HepG2 (cell line): Measurements from ENCODE around the gene USP7. TPM values are rescaled to one million over a fixed set of nuclear protein-coding genes. Genes with fewer than 3 reads are reported as not detected.

ENCODE experiments used
- ATAC-seq: fragments of 200-7000 bp; cut with Tn5 transposase; 3 replicates; pipeline ENCODE4 v1.9.1; 2020; ENCODE audit warnings: mild to moderate bottlenecking, moderate library complexity
- BruUV-seq: library from RNA; stranded (reverse); fragments of 400-500 nt; replicated peaks from 2 replicates; lab custom pipeline; 2021; lab: Mats Ljungman, UMichigan
- CTCF ChIA-PET: fragments of 300-600 bp; formaldehyde crosslinking; extraction: SDS; loops from one replicate; lab custom pipeline; 2021; ENCODE audit warnings: low total read pairs, inconsistent platforms, low intra/inter-chr PET ratio; lab: Yijun Ruan, JAX
- POLR2A ChIA-PET: fragments of 350-600 bp; sonication (Branson Sonifier 250); formaldehyde crosslinking; loops from one replicate; lab custom pipeline; 2020; ENCODE audit warnings: antibody characterized with exemption, inconsistent platforms; lab: Yijun Ruan, JAX
- DNase-seq: peaks from one replicate; pipeline ENCODE4 v3.0.0-alpha.2; 2015; ENCODE audit warnings: low spot score
- FAIRE-seq: peaks from 3 replicates; lab custom pipeline; 2011; peaks lifted over from hg19 to GRCh38; lab: Jason Lieb, UNC
- H2AFZ ChIP-seq: one replicate; pipeline ENCODE4 v1.6.1; 2011; ENCODE audit warnings: low read length, inconsistent platforms
- H3K27ac ChIP-seq: fragments of 300-600 bp; 3 replicates; pipeline ENCODE4 v1.8.0; 2011; ENCODE audit warnings: mixed run types, mild to moderate bottlenecking, mixed read lengths, low read length, inconsistent platforms; ENCODE audit not compliant: insufficient read depth; ENCODE audit errors: extremely low read length
- H3K27me3 ChIP-seq, 2 experiments: fragments of 200-600 bp in 1 of 2; 2 replicates in 1 of 2; 3 replicates in 1 of 2; pipeline versions ENCODE4 v1.6.0 to v1.8.0; 2011; ENCODE audit warnings: low read length in 2 of 2, mild to moderate bottlenecking in 2 of 2, moderate library complexity in 2 of 2, inconsistent platforms in 1 of 2; ENCODE audit not compliant: insufficient read depth in 2 of 2, control insufficient read depth in 1 of 2
- H3K36me3 ChIP-seq, 2 experiments: fragments of 200-600 bp in 1 of 2; replicated peaks in 1 of 2; 2 replicates in 1 of 2; 3 replicates in 1 of 2; pipeline versions ENCODE4 v1.5.1 to v1.8.0; 2011; ENCODE audit warnings: low read length in 2 of 2, inconsistent platforms in 1 of 2; ENCODE audit not compliant: insufficient read depth in 2 of 2, control insufficient read depth in 1 of 2
- H3K4me1 ChIP-seq: 2 replicates; pipeline ENCODE4 v1.5.1; 2012; ENCODE audit warnings: low read length, inconsistent platforms; ENCODE audit not compliant: insufficient read depth
- H3K4me2 ChIP-seq: 2 replicates; pipeline ENCODE4 v1.6.0; 2011; ENCODE audit warnings: low read depth, low read length, inconsistent platforms
- H3K4me3 ChIP-seq, 3 experiments: fragments of 200-600 bp in 1 of 3; sonication (generic), shearing (Covaris generic) in 1 of 3; replicated peaks in 1 of 3; 2 replicates each; pipeline ENCODE4 v1.5.1; 2011 to 2016; ENCODE audit warnings: low read length in 3 of 3, inconsistent platforms in 2 of 3, low read depth in 2 of 3, mild to moderate bottlenecking in 2 of 3, control low read depth in 1 of 3, mixed read lengths in 1 of 3; ENCODE audit not compliant: insufficient read depth in 1 of 3
- H3K79me2 ChIP-seq: one replicate; pipeline ENCODE4 v1.6.1; 2011; ENCODE audit warnings: low read length, inconsistent platforms; ENCODE audit not compliant: insufficient read depth
- H3K9ac ChIP-seq: 2 replicates; pipeline ENCODE4 v1.6.0; 2011; ENCODE audit warnings: mild to moderate bottlenecking, low read depth, low read length, inconsistent platforms; ENCODE audit not compliant: insufficient read depth
- H3K9me3 ChIP-seq: 2 replicates; pipeline ENCODE4 v1.5.1; 2012; ENCODE audit warnings: mild to moderate bottlenecking, low read length
- H4K20me1 ChIP-seq: 2 replicates; pipeline ENCODE4 v1.6.0; 2011; ENCODE audit warnings: inconsistent platforms, mild to moderate bottlenecking, low read length, moderate library complexity; ENCODE audit not compliant: insufficient read depth
- ATF7 ChIP-seq, 2 experiments: fragments of 450-650 bp in 1 of 2; sonication (generic) in 1 of 2; formaldehyde crosslinking in 1 of 2; IDR thresholded peaks; 2 replicates each; pipeline versions ENCODE4 v1.4.0 to v1.6.1; 2016 to 2020; ENCODE audit warnings: antibody characterized with exemption in 1 of 2, mild to moderate bottlenecking in 1 of 2, missing genetic modification reagents in 1 of 2
- CEBPB ChIP-seq: IDR thresholded peaks from 2 replicates; pipeline ENCODE4 v1.6.1; 2011; ENCODE audit warnings: low read depth, low read length, improper control_type of control experiment, borderline replicate concordance
- JUND ChIP-seq: sonication (generic); formaldehyde crosslinking; IDR thresholded peaks from 2 replicates; pipeline ENCODE4 v1.8.0; 2022; ENCODE audit warnings: mild to moderate bottlenecking, missing genetic modification reagents
- ZNF20 ChIP-seq: sonication (generic); formaldehyde crosslinking; IDR thresholded peaks from 2 replicates; pipeline ENCODE4 v1.4.0; 2020; ENCODE audit warnings: mild to moderate bottlenecking, moderate library complexity, missing genetic modification reagents
- ZNF747 ChIP-seq: sonication (generic); formaldehyde crosslinking; IDR thresholded peaks from 2 replicates; pipeline ENCODE4 v1.8.1; 2023; ENCODE audit warnings: missing genetic modification reagents, mild to moderate bottlenecking, borderline replicate concordance
- WGBS: methylation state at CpG from one replicate; pipeline ENCODE4 v1.1.6; 2017; ENCODE audit warnings: low lambda C conversion rate; 5-methylcytosine and 5-hydroxymethylcytosine counted together
- in situ Hi-C: cut with HindIII; loops from 2 replicates; pipeline ENCODE4 v1.10.0; 2017; ENCODE audit warnings: low pct_unique_long_range_greater_than_20kb; ENCODE audit not compliant: extremely low pct_ligation_motif_present
- intact Hi-C: fragments of 100-400 bp; cut with micrococcal nuclease; formaldehyde crosslinking; loops from one replicate; pipeline ENCODE4 v1.10.0; 2022; ENCODE audit not compliant: unreplicated experiment
- polyA plus RNA-seq, 8 experiments: library from polyadenylated mRNA; depleted of rRNA in 3 of 8; stranded (reverse) in 7 of 8; unstranded in 1 of 8; fragments of >200 nt; fragmentation: Illumina TruSeq in 4 of 8; extraction: Trizol in 4 of 8; gene quantifications; 2 replicates each; pipeline versions ENCODE4 v1.2.1 to v1.2.3, GENCODE V29; 2011 to 2016; ENCODE audit warnings: low read depth in 4 of 8, missing spikeins in 1 of 8, mixed read lengths in 1 of 8; ENCODE audit not compliant: insufficient read depth in 1 of 8
- total RNA-seq, 5 experiments: library from RNA; depleted of rRNA; stranded (reverse); fragments of >200 nt; fragmentation: Illumina TruSeq; extraction: Trizol; gene quantifications; 2 replicates each; pipeline ENCODE4 v1.2.3, GENCODE V29; 2016; ENCODE audit warnings: low read depth in 1 of 5
- TF ChIP-seq, protein P1 (sequence below): sonication (generic); formaldehyde crosslinking; IDR thresholded peaks from 2 replicates; pipeline ENCODE4 v1.4.0; 2020; ENCODE audit warnings: missing genetic modification reagents
- TF ChIP-seq, protein P2 (sequence below): sonication (generic); formaldehyde crosslinking; IDR thresholded peaks from 2 replicates; pipeline ENCODE4 v1.4.0; 2020; ENCODE audit warnings: missing genetic modification reagents
- TF ChIP-seq, protein P3 (sequence below): sonication (generic); formaldehyde crosslinking; IDR thresholded peaks from 2 replicates; pipeline ENCODE4 v1.4.0; 2020; ENCODE audit warnings: low read depth, mild to moderate bottlenecking, missing genetic modification reagents
- TF ChIP-seq, protein P4 (sequence below): sonication (generic); formaldehyde crosslinking; IDR thresholded peaks from 2 replicates; pipeline ENCODE4 v1.5.1; 2020; ENCODE audit warnings: mild to moderate bottlenecking, missing genetic modification reagents, borderline replicate concordance
- TF ChIP-seq, protein P5 (sequence below): sonication (generic); formaldehyde crosslinking; IDR thresholded peaks from 2 replicates; pipeline ENCODE4 v1.5.0; 2020; ENCODE audit warnings: mild to moderate bottlenecking, missing genetic modification reagents

The USP7 gene
- total and polyA plus RNA-seq, 2 of the 13 experiments (the other 11 are each of a cell fraction or from before 2014, with no cell fraction given), result 52.5 to 173 TPM

DNA sequence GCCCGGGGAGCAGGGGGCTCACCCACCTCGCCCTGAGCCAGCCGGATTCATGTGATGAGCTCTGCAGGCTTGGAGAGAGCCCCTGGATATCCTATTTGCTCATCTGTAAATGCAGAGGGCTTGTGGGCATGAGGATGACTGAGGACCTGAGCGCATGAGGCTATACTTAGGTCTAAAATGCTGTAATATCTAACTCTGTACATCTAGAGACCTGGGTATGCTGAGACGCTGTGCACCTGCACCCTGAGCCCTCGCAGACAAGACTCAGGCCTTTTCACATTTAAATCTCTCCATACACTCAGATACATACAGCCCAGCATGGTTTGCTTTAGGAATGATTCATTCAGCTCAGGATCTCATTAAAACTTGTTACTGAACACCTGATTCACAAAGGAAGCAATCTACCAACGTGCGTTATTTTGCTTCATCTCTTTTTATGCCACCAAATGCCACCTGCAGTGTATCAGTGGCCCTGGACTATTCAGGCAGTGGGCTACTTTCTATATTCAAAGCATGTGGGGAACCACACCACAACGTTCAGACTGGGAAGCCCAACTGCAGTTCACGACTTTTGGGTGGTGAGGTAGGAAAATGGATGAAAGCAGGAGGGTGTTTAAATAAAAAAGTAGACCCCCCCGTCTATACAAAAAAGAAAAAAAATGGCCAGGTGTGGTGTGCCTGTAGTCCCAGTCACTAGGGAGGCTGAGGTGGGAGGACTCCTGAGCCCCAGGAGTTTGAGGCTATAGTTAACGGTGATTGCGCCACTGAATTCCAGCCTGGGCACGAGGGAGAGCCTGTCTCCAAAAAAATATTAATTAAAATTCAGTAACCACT is 12.0 kb downstream of the USP7 start:
- H3K79me2 ChIP-seq, result peaks cover 93% of the 10 kb centered on the region
- POLR2A ChIA-PET, result interaction anchor here (1.1 to 1.6 kb wide), 3 partner anchors 12 to 140 kb away, joined by 3 to 5 read pairs (median 4); partner anchors contain the start of genes HAPSTR1 and USP7
- peaks cover 95% of the 10 kb centered on the region for H4K20me1 ChIP-seq
- intact Hi-C loops, result loop anchor here (2.0 kb wide), 1 partner anchor 15 kb away; no protein-coding TSS in a partner anchor
- no peak overlapping the region for H2AFZ ChIP-seq
- in situ Hi-C loops, result no loop called here
- ATAC-seq (no peak), FAIRE-seq (no peak), DNase-seq (no peak)
- CTCF ChIA-PET, result no interaction called here
- H3K36me3 ChIP-seq, result peaks cover 0 to 5% of the 10 kb centered on the region in 2 experiments; a peak in 2 of 5 replicates
- 0 out of 2 replicates have a peak overlapping the region, but pooled peaks have one; percentile 4 for H3K9ac ChIP-seq
- H3K4me1 ChIP-seq, result peaks cover 94% of the 10 kb centered on the region
- no peaks in the 10 kb centered on the region for H3K9me3 ChIP-seq
- H3K4me3 ChIP-seq, result 0 out of 6 replicates have a peak overlapping the region, but pooled peaks of 1 of the 3 experiments have one; percentile 1
- 80% methylated on average over 14 of the region's 14 CpGs for WGBS
- no TSS peak for BruUV-seq
- H3K27me3 ChIP-seq, result no peaks in the 10 kb centered on the region
- H3K27ac ChIP-seq, result peak overlapping the region; percentile 3
- H3K4me2 ChIP-seq, result peak overlapping the region; percentile 34
- TF ChIP-seq, protein P1, sequence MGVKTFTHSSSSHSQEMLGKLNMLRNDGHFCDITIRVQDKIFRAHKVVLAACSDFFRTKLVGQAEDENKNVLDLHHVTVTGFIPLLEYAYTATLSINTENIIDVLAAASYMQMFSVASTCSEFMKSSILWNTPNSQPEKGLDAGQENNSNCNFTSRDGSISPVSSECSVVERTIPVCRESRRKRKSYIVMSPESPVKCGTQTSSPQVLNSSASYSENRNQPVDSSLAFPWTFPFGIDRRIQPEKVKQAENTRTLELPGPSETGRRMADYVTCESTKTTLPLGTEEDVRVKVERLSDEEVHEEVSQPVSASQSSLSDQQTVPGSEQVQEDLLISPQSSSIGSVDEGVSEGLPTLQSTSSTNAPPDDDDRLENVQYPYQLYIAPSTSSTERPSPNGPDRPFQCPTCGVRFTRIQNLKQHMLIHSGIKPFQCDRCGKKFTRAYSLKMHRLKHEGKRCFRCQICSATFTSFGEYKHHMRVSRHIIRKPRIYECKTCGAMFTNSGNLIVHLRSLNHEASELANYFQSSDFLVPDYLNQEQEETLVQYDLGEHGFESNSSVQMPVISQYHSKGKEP (CRISPR knock-in tag), result no peak
- TF ChIP-seq ZNF20, result no peak
- TF ChIP-seq ZNF747 (CRISPR knock-in tag), result no peak
- TF ChIP-seq, protein P2, sequence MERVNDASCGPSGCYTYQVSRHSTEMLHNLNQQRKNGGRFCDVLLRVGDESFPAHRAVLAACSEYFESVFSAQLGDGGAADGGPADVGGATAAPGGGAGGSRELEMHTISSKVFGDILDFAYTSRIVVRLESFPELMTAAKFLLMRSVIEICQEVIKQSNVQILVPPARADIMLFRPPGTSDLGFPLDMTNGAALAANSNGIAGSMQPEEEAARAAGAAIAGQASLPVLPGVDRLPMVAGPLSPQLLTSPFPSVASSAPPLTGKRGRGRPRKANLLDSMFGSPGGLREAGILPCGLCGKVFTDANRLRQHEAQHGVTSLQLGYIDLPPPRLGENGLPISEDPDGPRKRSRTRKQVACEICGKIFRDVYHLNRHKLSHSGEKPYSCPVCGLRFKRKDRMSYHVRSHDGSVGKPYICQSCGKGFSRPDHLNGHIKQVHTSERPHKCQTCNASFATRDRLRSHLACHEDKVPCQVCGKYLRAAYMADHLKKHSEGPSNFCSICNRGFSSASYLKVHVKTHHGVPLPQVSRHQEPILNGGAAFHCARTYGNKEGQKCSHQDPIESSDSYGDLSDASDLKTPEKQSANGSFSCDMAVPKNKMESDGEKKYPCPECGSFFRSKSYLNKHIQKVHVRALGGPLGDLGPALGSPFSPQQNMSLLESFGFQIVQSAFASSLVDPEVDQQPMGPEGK, result no peak
- TF ChIP-seq, protein P3, sequence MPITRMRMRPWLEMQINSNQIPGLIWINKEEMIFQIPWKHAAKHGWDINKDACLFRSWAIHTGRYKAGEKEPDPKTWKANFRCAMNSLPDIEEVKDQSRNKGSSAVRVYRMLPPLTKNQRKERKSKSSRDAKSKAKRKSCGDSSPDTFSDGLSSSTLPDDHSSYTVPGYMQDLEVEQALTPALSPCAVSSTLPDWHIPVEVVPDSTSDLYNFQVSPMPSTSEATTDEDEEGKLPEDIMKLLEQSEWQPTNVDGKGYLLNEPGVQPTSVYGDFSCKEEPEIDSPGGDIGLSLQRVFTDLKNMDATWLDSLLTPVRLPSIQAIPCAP (CRISPR knock-in tag), result no peak
- TF ChIP-seq CEBPB, result peak; percentile 47; the same call in 1 of the 2 replicates
- TF ChIP-seq, protein P4, sequence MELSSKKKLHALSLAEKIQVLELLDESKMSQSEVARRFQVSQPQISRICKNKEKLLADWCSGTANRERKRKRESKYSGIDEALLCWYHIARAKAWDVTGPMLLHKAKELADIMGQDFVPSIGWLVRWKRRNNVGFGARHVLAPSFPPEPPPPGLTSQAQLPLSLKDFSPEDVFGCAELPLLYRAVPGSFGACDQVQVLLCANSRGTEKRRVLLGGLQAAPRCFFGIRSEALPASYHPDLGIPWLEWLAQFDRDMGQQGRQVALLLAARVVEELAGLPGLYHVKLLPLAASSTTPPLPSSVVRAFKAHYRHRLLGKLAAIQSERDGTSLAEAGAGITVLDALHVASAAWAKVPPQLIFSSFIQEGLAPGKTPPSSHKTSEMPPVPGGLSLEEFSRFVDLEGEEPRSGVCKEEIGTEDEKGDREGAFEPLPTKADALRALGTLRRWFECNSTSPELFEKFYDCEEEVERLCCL, result no peak
- TF ChIP-seq ATF7 (IDR thresholded peaks at IDR 0.05), result no peak
- TF ChIP-seq ATF7 (CRISPR knock-in tag; IDR thresholded peaks at IDR 0.05), result no peak
- TF ChIP-seq JUND, result no peak
- TF ChIP-seq, protein P5, sequence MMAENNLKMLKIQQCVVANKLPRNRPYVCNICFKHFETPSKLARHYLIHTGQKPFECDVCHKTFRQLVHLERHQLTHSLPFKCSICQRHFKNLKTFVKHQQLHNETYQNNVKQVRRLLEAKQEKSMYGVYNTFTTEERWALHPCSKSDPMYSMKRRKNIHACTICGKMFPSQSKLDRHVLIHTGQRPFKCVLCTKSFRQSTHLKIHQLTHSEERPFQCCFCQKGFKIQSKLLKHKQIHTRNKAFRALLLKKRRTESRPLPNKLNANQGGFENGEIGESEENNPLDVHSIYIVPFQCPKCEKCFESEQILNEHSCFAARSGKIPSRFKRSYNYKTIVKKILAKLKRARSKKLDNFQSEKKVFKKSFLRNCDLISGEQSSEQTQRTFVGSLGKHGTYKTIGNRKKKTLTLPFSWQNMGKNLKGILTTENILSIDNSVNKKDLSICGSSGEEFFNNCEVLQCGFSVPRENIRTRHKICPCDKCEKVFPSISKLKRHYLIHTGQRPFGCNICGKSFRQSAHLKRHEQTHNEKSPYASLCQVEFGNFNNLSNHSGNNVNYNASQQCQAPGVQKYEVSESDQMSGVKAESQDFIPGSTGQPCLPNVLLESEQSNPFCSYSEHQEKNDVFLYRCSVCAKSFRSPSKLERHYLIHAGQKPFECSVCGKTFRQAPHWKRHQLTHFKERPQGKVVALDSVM, result peak; percentile 91
